ENCODE measurements around the gene CPLANE2. TPM values are rescaled to one million over a fixed set of nuclear protein-coding genes. Genes with fewer than 3 reads are reported as not detected.

CPLANE2 gene
- total and polyA plus RNA-seq, 4 donors, result 12.1 to 14.3 (median 12.8) TPM

GRCh38 chr1:16243936-16244649 is 7.1 kb upstream of the CPLANE2 start:
- H3K4me3 ChIP-seq (ENCODE audit: low read depth, low read length), result no peak overlapping the region
- DNase-seq (ENCODE audit: low read depth in 4 of 6, low spot score in 6 of 6), result peak in 5 of 6 donors; percentile 71 to 95 (median 76)
- 18% methylated on average over 7 of the region's 8 CpGs for WGBS (ENCODE audit: insufficient coverage)
- no peaks in the 10 kb centered on the region for H3K9me3 ChIP-seq (ENCODE audit: control insufficient read depth, insufficient read depth, low read length)
- H3K27ac ChIP-seq (ENCODE audit: low read depth, low read length), result no peak overlapping the region
- H3K36me3 ChIP-seq (ENCODE audit: control insufficient read depth, insufficient read depth, low read length), result peaks cover 26% of the 10 kb centered on the region
- peaks cover 28% of the 10 kb centered on the region for H3K4me1 ChIP-seq (ENCODE audit: control insufficient read depth, insufficient read depth, low read length)
- H3K27me3 ChIP-seq (ENCODE audit: control insufficient read depth, insufficient read depth, low read length), result no peaks in the 10 kb centered on the region

DNA sequence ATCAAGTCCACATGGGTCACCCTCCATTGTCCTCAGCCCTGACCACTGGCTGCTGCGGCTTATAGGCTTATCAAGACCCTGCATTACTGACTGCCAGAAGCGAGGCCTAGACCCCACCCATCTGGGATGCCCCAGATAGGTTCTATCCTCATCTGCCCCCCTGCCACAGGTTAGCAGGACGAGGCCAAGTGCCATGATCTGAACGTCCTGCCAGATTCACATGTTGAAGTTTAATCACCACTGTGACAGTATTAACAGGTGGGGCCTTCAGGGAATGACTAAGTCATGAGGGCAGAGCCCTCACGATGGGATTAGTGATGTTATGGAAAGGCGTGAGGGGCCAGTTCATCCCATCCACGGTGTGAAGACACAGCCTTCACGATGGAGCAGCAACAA is 6.2 kb upstream of the CPLANE2 start:
- H3K27me3 ChIP-seq (ENCODE audit: control insufficient read depth, insufficient read depth, low read length), result no peaks in the 10 kb centered on the region
- H3K36me3 ChIP-seq (ENCODE audit: control insufficient read depth, insufficient read depth, low read length), result peaks cover 26% of the 10 kb centered on the region
- WGBS (ENCODE audit: insufficient coverage), result 90% methylated on average over 6 of the region's 8 CpGs
- H3K9me3 ChIP-seq (ENCODE audit: control insufficient read depth, insufficient read depth, low read length), result no peaks in the 10 kb centered on the region
- DNase-seq (ENCODE audit: low read depth in 4 of 6, low spot score in 6 of 6), result no peak
- H3K27ac ChIP-seq (ENCODE audit: low read depth, low read length), result no peak overlapping the region
- no peak overlapping the region for H3K4me3 ChIP-seq (ENCODE audit: low read depth, low read length)
- peaks cover 20% of the 10 kb centered on the region for H3K4me1 ChIP-seq (ENCODE audit: control insufficient read depth, insufficient read depth, low read length)

GRCh38 chr1:16242556-16243214 is 5.7 kb upstream of the CPLANE2 start:
- H3K4me3 ChIP-seq (ENCODE audit: low read depth, low read length), result no peak overlapping the region
- H3K27ac ChIP-seq (ENCODE audit: low read depth, low read length), result no peak overlapping the region
- no peaks in the 10 kb centered on the region for H3K9me3 ChIP-seq (ENCODE audit: control insufficient read depth, insufficient read depth, low read length)
- 90% methylated on average over 16 of the region's 17 CpGs for WGBS (ENCODE audit: insufficient coverage)
- no peaks in the 10 kb centered on the region for H3K27me3 ChIP-seq (ENCODE audit: control insufficient read depth, insufficient read depth, low read length)
- peaks cover 15% of the 10 kb centered on the region for H3K4me1 ChIP-seq (ENCODE audit: control insufficient read depth, insufficient read depth, low read length)
- H3K36me3 ChIP-seq (ENCODE audit: control insufficient read depth, insufficient read depth, low read length), result peaks cover 26% of the 10 kb centered on the region
- DNase-seq (ENCODE audit: low read depth in 4 of 6, low spot score in 6 of 6), result no peak

DNA sequence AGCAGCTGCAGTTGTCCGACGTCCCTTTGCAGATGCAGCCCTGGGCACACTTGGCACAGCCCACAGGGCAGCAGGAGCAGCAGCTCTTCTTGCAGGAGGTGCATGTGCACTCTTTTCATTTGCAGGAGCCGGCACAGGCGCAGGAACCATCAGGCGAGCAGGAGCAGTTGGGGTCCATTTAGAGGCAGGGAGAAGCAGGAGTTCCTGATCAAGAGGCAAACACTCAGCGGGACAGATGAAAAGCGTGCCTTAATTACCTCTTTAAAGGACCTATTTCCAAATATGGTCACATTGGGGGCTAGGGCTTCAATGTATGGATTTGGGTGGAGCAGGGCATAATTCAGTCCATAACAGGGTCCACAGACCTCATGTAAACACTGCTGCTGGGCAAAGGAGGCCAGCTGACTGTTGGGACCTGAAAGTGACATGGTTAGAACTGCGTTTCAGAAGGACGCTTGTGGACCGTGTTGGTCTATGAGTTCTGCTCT is 4.3 kb upstream of the CPLANE2 start:
- no peak overlapping the region for H3K4me3 ChIP-seq (ENCODE audit: low read depth, low read length)
- 53% methylated on average over 8 of the region's 10 CpGs for WGBS (ENCODE audit: insufficient coverage)
- no peaks in the 10 kb centered on the region for H3K27me3 ChIP-seq (ENCODE audit: control insufficient read depth, insufficient read depth, low read length)
- H3K27ac ChIP-seq (ENCODE audit: low read depth, low read length), result no peak overlapping the region
- peaks cover 21% of the 10 kb centered on the region for H3K36me3 ChIP-seq (ENCODE audit: control insufficient read depth, insufficient read depth, low read length)
- H3K9me3 ChIP-seq (ENCODE audit: control insufficient read depth, insufficient read depth, low read length), result no peaks in the 10 kb centered on the region
- DNase-seq (ENCODE audit: low read depth in 4 of 6, low spot score in 6 of 6), result peak in 1 of 6 donors; percentile 50
- peaks cover 21% of the 10 kb centered on the region for H3K4me1 ChIP-seq (ENCODE audit: control insufficient read depth, insufficient read depth, low read length)

DNA sequence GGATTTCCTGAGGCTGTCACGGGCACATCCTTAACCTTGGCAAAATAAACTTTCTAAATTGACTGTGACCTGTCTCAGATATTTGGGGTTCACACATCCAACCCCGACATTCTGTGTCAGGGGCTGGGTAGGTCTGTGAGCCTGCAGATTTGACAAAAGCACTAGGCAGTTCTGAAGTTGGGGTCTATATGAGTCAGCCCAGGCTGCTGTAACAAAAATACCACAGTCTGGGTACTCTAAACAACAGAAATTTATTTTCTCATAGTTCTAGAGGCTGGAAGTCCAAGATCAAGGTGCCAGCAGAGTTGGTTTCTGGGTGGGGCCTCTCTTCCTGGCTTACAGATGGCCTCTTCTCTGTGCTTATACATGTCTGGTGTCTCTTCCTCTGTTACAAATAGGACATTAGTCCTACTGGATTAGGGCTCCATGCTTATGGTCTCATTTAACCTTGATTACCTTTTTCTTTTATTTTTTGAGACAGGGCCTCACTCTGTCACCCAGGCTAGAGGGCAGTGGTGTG is 3.0 kb upstream of the CPLANE2 start:
- WGBS (ENCODE audit: insufficient coverage), result 100% methylated on average over 1 of the region's 2 CpGs
- Histone ChIP-seq H3K4me3 (ENCODE audit: low read depth, low read length) (no peak overlapping the region), H3K27ac (ENCODE audit: low read depth, low read length) (no peak overlapping the region), H3K36me3 (ENCODE audit: control insufficient read depth, insufficient read depth, low read length) (peaks cover 9% of the 10 kb centered on the region), H3K4me1 (ENCODE audit: control insufficient read depth, insufficient read depth, low read length) (peaks cover 26% of the 10 kb centered on the region), H3K9me3 (ENCODE audit: control insufficient read depth, insufficient read depth, low read length) (no peaks in the 10 kb centered on the region), H3K27me3 (ENCODE audit: control insufficient read depth, insufficient read depth, low read length) (no peaks in the 10 kb centered on the region)
- DNase-seq (ENCODE audit: low read depth in 4 of 6, low spot score in 6 of 6), result no peak

GRCh38 chr1:16237343-16237830 is 404 bp upstream of the CPLANE2 start:
- Histone ChIP-seq H3K36me3 (ENCODE audit: control insufficient read depth, insufficient read depth, low read length) (peaks cover 10% of the 10 kb centered on the region), H3K27ac (ENCODE audit: low read depth, low read length) (peak overlapping the region; percentile 72), H3K27me3 (ENCODE audit: control insufficient read depth, insufficient read depth, low read length) (no peaks in the 10 kb centered on the region)

GRCh38 chr1:16235944-16236510 is 956 bp downstream of the CPLANE2 start:
- Histone ChIP-seq H3K4me3 (ENCODE audit: low read depth, low read length) (peak overlapping the region; percentile 65), H3K27me3 (ENCODE audit: control insufficient read depth, insufficient read depth, low read length) (no peaks in the 10 kb centered on the region), H3K4me1 (ENCODE audit: control insufficient read depth, insufficient read depth, low read length) (peaks cover 11% of the 10 kb centered on the region), H3K9me3 (ENCODE audit: control insufficient read depth, insufficient read depth, low read length) (no peaks in the 10 kb centered on the region), H3K27ac (ENCODE audit: low read depth, low read length) (no peak overlapping the region), H3K36me3 (ENCODE audit: control insufficient read depth, insufficient read depth, low read length) (peaks cover 23% of the 10 kb centered on the region)
- WGBS (ENCODE audit: insufficient coverage), result 26% methylated on average over 4 of the region's 6 CpGs
- peak in 2 of 6 donors; percentile 46 to 53 for DNase-seq (ENCODE audit: low read depth in 4 of 6, low spot score in 6 of 6)

More at GRCh38 chr1:16237343-16237830, 404 bp upstream of the CPLANE2 start:
- Histone ChIP-seq H3K4me3 (ENCODE audit: low read depth, low read length) (peak overlapping the region; percentile 37), H3K4me1 (ENCODE audit: control insufficient read depth, insufficient read depth, low read length) (peaks cover 17% of the 10 kb centered on the region), H3K9me3 (ENCODE audit: control insufficient read depth, insufficient read depth, low read length) (no peaks in the 10 kb centered on the region)
- no peak for DNase-seq (ENCODE audit: low read depth in 4 of 6, low spot score in 6 of 6)
- WGBS (ENCODE audit: insufficient coverage), result 0% methylated on average over 2 of the region's 6 CpGs

DNA sequence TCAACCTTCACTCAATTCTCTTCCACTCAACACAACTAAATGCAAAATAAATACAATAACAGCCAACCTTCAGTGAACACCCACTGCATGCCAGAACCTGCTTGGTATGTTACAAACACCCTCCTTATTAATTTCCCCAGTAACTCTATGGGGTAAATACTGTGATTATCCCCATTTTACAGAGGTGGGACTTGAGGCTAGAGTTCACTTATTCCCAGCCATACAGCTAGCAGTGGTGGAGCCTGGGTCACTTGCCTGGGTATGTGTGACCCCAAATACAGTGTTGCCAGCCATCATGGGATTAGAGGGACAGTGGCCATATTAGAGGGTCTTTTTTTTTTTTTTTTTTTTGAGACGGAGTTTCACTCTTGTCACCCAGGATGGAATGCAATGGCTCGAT is 1.6 kb downstream of the CPLANE2 start:
- Histone ChIP-seq H3K27ac (ENCODE audit: low read depth, low read length) (no peak overlapping the region), H3K4me1 (ENCODE audit: control insufficient read depth, insufficient read depth, low read length) (peaks cover 11% of the 10 kb centered on the region), H3K4me3 (ENCODE audit: low read depth, low read length) (no peak overlapping the region), H3K9me3 (ENCODE audit: control insufficient read depth, insufficient read depth, low read length) (no peaks in the 10 kb centered on the region), H3K27me3 (ENCODE audit: control insufficient read depth, insufficient read depth, low read length) (peaks cover 1% of the 10 kb centered on the region), H3K36me3 (ENCODE audit: control insufficient read depth, insufficient read depth, low read length) (peaks cover 29% of the 10 kb centered on the region)
- WGBS (ENCODE audit: insufficient coverage), result no CpG with 5 or more reads among the region's 2 CpGs
- DNase-seq (ENCODE audit: low read depth in 4 of 6, low spot score in 6 of 6), result no peak

DNA sequence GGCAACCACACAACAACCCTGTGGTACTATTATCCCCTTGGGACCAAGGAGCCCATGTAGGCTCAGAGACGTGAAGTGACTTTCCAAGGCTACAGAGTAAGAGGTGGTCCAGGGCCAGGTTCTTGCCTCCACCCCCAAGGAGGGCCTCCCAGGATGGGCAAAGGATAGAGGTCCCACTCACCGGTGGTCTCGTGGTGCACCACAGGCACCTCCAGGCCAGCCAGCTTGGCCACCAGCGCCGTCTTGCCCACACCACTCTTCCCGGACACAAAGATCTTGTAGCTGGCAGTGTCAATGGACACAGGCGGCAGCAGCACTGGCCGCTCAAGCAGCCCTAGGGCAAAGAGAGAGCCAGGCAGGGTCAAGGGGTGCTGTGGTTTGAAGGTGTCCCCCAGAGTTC is 3.6 kb downstream of the CPLANE2 start:
- 95% methylated on average over 8 of the region's 8 CpGs for WGBS (ENCODE audit: insufficient coverage)
- H3K36me3 ChIP-seq (ENCODE audit: control insufficient read depth, insufficient read depth, low read length), result peaks cover 37% of the 10 kb centered on the region
- no peak overlapping the region for H3K4me3 ChIP-seq (ENCODE audit: low read depth, low read length)
- no peak for DNase-seq (ENCODE audit: low read depth in 4 of 6, low spot score in 6 of 6)
- H3K9me3 ChIP-seq (ENCODE audit: control insufficient read depth, insufficient read depth, low read length), result no peaks in the 10 kb centered on the region
- H3K27me3 ChIP-seq (ENCODE audit: control insufficient read depth, insufficient read depth, low read length), result peaks cover 16% of the 10 kb centered on the region
- peaks cover 11% of the 10 kb centered on the region for H3K4me1 ChIP-seq (ENCODE audit: control insufficient read depth, insufficient read depth, low read length)
- H3K27ac ChIP-seq (ENCODE audit: low read depth, low read length), result no peak overlapping the region

Data from spinal cord (tissue), 10 donors.